ENCODE data around the gene KRTAP19-3. TPM values are rescaled to one million over a fixed set of nuclear protein-coding genes. Genes with fewer than 3 reads are reported as not detected.

Gene KRTAP19-3
- total and polyA plus RNA-seq, 10 donors: not detected

GRCh38 chr21:30482130-30482529, 9.7 kb downstream of the KRTAP19-3 start:
- intact Hi-C loops (cut with DNase I; ENCODE audit: low total_unique reads): no loop called here
- Histone ChIP-seq H3K27ac (no peak overlapping the region), H3K4me3 (no peak overlapping the region), H3K27me3 (replicated peaks in 1 of 7) (no peaks in the 10 kb centered on the region), H3K9me3 (peaks cover 0 to 24% (median 16%) of the 10 kb centered on the region in 8 donors), H3K4me1 (no peaks in the 10 kb centered on the region), H3K36me3 (no peaks in the 10 kb centered on the region)
- no peak for DNase-seq
- WGBS, 5 donors: 71 to 85% (median 76%) methylated on average over 2 of the region's 2 CpGs
- TF ChIP-seq POLR2AphosphoS5 (IDR thresholded peaks at IDR 0.05): no peak
- no peak for TF ChIP-seq POLR2A (IDR thresholded peaks at IDR 0.05)
- TF ChIP-seq, protein P1, sequence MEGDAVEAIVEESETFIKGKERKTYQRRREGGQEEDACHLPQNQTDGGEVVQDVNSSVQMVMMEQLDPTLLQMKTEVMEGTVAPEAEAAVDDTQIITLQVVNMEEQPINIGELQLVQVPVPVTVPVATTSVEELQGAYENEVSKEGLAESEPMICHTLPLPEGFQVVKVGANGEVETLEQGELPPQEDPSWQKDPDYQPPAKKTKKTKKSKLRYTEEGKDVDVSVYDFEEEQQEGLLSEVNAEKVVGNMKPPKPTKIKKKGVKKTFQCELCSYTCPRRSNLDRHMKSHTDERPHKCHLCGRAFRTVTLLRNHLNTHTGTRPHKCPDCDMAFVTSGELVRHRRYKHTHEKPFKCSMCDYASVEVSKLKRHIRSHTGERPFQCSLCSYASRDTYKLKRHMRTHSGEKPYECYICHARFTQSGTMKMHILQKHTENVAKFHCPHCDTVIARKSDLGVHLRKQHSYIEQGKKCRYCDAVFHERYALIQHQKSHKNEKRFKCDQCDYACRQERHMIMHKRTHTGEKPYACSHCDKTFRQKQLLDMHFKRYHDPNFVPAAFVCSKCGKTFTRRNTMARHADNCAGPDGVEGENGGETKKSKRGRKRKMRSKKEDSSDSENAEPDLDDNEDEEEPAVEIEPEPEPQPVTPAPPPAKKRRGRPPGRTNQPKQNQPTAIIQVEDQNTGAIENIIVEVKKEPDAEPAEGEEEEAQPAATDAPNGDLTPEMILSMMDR (IDR thresholded peaks at IDR 0.05 in 8 of 11, conservative IDR thresholded peaks at IDR 0.05 in 3 of 11): no peak

DNA sequence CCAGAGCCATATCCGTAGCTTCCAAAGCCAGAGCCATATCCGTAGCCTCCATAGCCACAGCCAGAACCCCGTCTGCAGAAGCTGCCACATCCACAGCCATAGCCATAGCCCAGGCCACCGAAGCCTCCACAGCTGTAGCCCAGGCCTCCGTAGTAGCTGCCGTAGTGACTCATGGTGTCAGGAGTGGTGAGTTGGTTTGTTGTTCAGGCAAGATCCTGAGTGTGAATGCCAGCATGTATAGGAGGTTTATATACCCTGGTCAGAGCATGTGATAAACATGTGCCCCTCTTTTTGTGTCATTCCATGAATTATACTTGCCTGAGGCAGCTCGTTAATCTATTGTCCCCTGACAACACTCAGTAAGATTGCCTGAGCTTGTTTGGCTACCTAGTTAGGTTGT, 11.7 kb downstream of the KRTAP19-3 start, which contains the start of gene KRTAP19-1:
KRTAP19-1 (minus strand) TSS at position 223 of the 400 bp plus-strand sequence; CDS start at position 173, 50 bp downstream.
- peaks cover 0 to 4% (median under 1%) of the 10 kb centered on the region in 8 donors for H3K9me3 ChIP-seq
- no peaks in the 10 kb centered on the region for H3K4me1 ChIP-seq
- no peak for DNase-seq
- 85 to 90% (median 86%) methylated on average over 5 to 7 of the region's 7 CpGs for WGBS, 5 donors
- H3K4me3 ChIP-seq: no peak within 1 kb of the TSS
- TF ChIP-seq, protein P1 (IDR thresholded peaks at IDR 0.05 in 8 of 11, conservative IDR thresholded peaks at IDR 0.05 in 3 of 11): no peak
- TF ChIP-seq POLR2A (IDR thresholded peaks at IDR 0.05): no peak
- no peak for TF ChIP-seq POLR2AphosphoS5 (IDR thresholded peaks at IDR 0.05)
- intact Hi-C loops (cut with DNase I; ENCODE audit: low total_unique reads): no loop called here
- no peaks in the 10 kb centered on the region for H3K27me3 ChIP-seq (replicated peaks in 1 of 7)
- no peak within 1 kb of the TSS for H3K27ac ChIP-seq
- H3K36me3 ChIP-seq: no peaks in the 10 kb centered on the region

GRCh38 chr21:30479259-30479658, 12.6 kb downstream of the KRTAP19-3 start:
- intact Hi-C loops (cut with DNase I; ENCODE audit: low total_unique reads): no loop called here
- Histone ChIP-seq H3K4me3 (no peak overlapping the region), H3K9me3 (no peaks in the 10 kb centered on the region), H3K27ac (no peak overlapping the region), H3K36me3 (no peaks in the 10 kb centered on the region), H3K27me3 (replicated peaks in 1 of 7) (no peaks in the 10 kb centered on the region), H3K4me1 (no peaks in the 10 kb centered on the region)
- no peak for DNase-seq
- TF ChIP-seq POLR2A (IDR thresholded peaks at IDR 0.05) (no peak), POLR2AphosphoS5 (IDR thresholded peaks at IDR 0.05) (no peak)
- WGBS, 5 donors: 35 to 51% (median 44%) methylated on average over 4 of the region's 4 CpGs

- Histone ChIP-seq H3K36me3 (no peaks in the 10 kb centered on the region), H3K4me1 (no peaks in the 10 kb centered on the region), H3K4me3 (no peak overlapping the region), H3K9me3 (no peaks in the 10 kb centered on the region), H3K27me3 (replicated peaks in 1 of 7) (no peaks in the 10 kb centered on the region), H3K27ac (no peak overlapping the region)
- DNase-seq: no peak
- TF ChIP-seq POLR2A (IDR thresholded peaks at IDR 0.05) (no peak), POLR2AphosphoS5 (IDR thresholded peaks at IDR 0.05) (no peak)
- TF ChIP-seq, protein P1 (IDR thresholded peaks at IDR 0.05 in 8 of 11, conservative IDR thresholded peaks at IDR 0.05 in 3 of 11): no peak
- WGBS, 5 donors: 45 to 73% (median 57%) methylated on average over 3 of the region's 3 CpGs
- intact Hi-C loops (cut with DNase I; ENCODE audit: low total_unique reads): no loop called here
Measured at GRCh38 chr21:30478004-30478403, 13.8 kb downstream of the KRTAP19-3 start.
